Spleen (tissue), 11 donors: ENCODE data around the gene HLA-DQB1. TPM values are rescaled to one million over a fixed set of nuclear protein-coding genes. Genes with fewer than 3 reads are reported as not detected.
"Not testable (repeated sequence)": the region's sequence is repeated elsewhere in the genome, so short reads cannot be mapped to it uniquely, and the experiment has no call there.

Source experiments
- DNase-seq: peaks from one replicate; pipeline ENCODE4 v3.0.0-alpha.2; 2020
- H3K27ac ChIP-seq, 8 donors: fragments of 200-600 bp; sonication (generic) in 7 of 8; 1 replicate in 4 of 8; 2 replicates in 4 of 8; pipeline versions ENCODE4 v1.5.0 to v1.8.0; 2016 to 2021; ENCODE audit warnings: inconsistent platforms in 4 of 8, mild to moderate bottlenecking in 4 of 8, moderate library complexity in 1 of 8
- H3K27me3 ChIP-seq, 7 donors: fragments of 200-600 bp; sonication (generic) in 6 of 7; replicated peaks in 1 of 7; 1 replicate in 4 of 7; 2 replicates in 3 of 7; pipeline versions ENCODE4 v1.5.0 to v1.8.0; 2016 to 2021; ENCODE audit warnings: inconsistent platforms in 3 of 7, mild to moderate bottlenecking in 1 of 7
- H3K36me3 ChIP-seq, 6 donors: fragments of 200-600 bp; sonication (generic) in 5 of 6; 1 replicate in 4 of 6; 2 replicates in 2 of 6; pipeline versions ENCODE4 v1.5.0 to v1.8.0; 2016 to 2021; ENCODE audit warnings: inconsistent platforms in 2 of 6
- H3K4me1 ChIP-seq, 6 donors: fragments of 200-600 bp; sonication (generic) in 5 of 6; 1 replicate in 3 of 6; 2 replicates in 3 of 6; pipeline versions ENCODE4 v1.5.0 to v1.8.0; 2016 to 2021; ENCODE audit warnings: inconsistent platforms in 3 of 6
- H3K4me3 ChIP-seq, 8 donors: fragments of 200-600 bp; sonication (generic) in 7 of 8; 1 replicate in 4 of 8; 2 replicates in 4 of 8; pipeline versions ENCODE4 v1.5.0 to v1.8.0; 2016 to 2021; ENCODE audit warnings: inconsistent platforms in 4 of 8, mild to moderate bottlenecking in 4 of 8, moderate library complexity in 2 of 8
- H3K9me3 ChIP-seq, 8 donors: fragments of 200-600 bp; sonication (generic) in 7 of 8; 1 replicate in 4 of 8; 2 replicates in 4 of 8; pipeline versions ENCODE4 v1.5.0 to v1.8.0; 2016 to 2021; ENCODE audit warnings: inconsistent platforms in 4 of 8
- POLR2A ChIP-seq, 3 donors: fragments of 450-650 bp; IDR thresholded peaks; one replicate each; pipeline ENCODE4 v1.5.1; 2017; ENCODE audit warnings: antibody characterized with exemption in 3 of 3, mild to moderate bottlenecking in 1 of 3
- POLR2AphosphoS5 ChIP-seq, 3 donors: sonication (generic); formaldehyde crosslinking; IDR thresholded peaks; one replicate each; pipeline ENCODE4 v1.5.1; 2017; ENCODE audit warnings: antibody characterized with exemption in 3 of 3
- WGBS, 5 donors: extraction: QIAGEN DNeasy Blood & Tissue Kit in 3 of 5; methylation state at CpG; one replicate each; pipeline versions ENCODE4 v1.1.5 to v1.1.7; 2013 to 2018; 5-methylcytosine and 5-hydroxymethylcytosine counted together
- intact Hi-C: fragments of 100-400 bp; cut with DNase I; formaldehyde crosslinking; loops from one replicate; pipeline ENCODE4 v1.15.0; 2023; ENCODE audit warnings: low total_unique reads
- polyA plus RNA-seq, 3 donors: library from polyadenylated mRNA; stranded (reverse); fragments of 200-250 nt; gene quantifications; one replicate each; pipeline ENCODE4 v1.2.1, GENCODE V29; 2013
- total RNA-seq, 7 donors: library from RNA; depleted of rRNA in 3 of 7; stranded (reverse); fragments of >200 nt in 3 of 7; fragmentation: NEBNext Ultra II Directional in 4 of 7; extraction: Animal tissue kit (Norgen Biotek cat#: 25700) in 4 of 7; gene quantifications; one replicate each; pipeline versions ENCODE4 v1.1.0 to v1.2.1, GENCODE V29; 2016 to 2021
- TF ChIP-seq, protein P1 (sequence below), 11 experiments: fragments of 200-600 bp in 7 of 11; fragments of 450-650 bp in 4 of 11; sonication (generic) in 4 of 11; IDR thresholded peaks in 8 of 11; conservative IDR thresholded peaks in 3 of 11; 1 replicate in 7 of 11; 2 replicates in 4 of 11; pipeline versions ENCODE4 v1.4.0 to v1.8.0; 2016 to 2021; ENCODE audit warnings: antibody characterized with exemption in 11 of 11, inconsistent platforms in 4 of 11, mild to moderate bottlenecking in 1 of 11
- donor health status: healthy with polysubstance abuse.
- donor health status: DM: no; HTN: no; CAD: no; lungs with moderate emphysema.
- donor health status: DM: no; HTN: no; CAD: no.
- donor health status: Bipolar disorder and iron deficiency.
- donor health status: healthy.
- donor health status: DM: no; HTN: no; CAD: no.
- donor health status: DM: yes; HTN: yes; CAD: no.

Gene HLA-DQB1
- total and polyA plus RNA-seq, 10 donors, result 6.1 to 1,152 (median 165) TPM

DNA sequence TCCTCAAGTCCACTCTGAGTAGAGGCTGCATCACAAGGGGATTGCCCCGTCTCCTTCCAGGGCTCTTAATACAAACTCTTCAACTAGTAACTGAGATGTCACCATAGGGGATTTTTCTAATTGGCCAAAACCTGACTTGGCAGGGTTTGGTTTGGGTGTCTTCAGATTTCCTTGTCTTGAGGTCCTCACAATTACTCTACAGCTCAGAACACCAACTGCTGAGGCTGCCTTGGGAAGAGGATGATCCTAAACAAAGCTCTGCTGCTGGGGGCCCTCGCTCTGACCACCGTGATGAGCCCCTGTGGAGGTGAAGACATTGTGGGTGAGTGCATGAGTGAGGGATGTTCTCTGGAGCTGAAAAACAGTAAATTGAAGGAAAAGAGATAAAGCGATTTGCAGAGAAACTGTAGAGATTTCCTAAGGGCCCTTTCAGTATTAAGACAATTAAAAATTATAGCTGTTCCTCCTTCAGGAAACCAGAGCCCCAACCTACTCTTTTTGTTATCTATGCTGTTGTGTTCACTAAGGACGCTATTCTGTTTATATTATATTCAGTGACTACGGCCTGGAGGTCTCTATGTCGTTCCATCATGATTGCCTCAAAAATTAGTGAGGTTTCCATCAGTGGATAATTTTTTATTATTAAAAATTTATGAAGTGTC lies 29.1 kb downstream of the HLA-DQB1 start, which contains the start of gene HLA-DQA1:
Gene HLA-DQA1 (plus strand): TSS at position 188 of the 662 bp plus-strand sequence. CDS start 53 bp downstream, at position 241.
- Histone ChIP-seq H3K4me1 (peaks cover 0 to 47% (median 0%) of the 10 kb centered on the region in 6 donors), H3K9me3 (no peaks in the 10 kb centered on the region), H3K27ac (peak within 1 kb of the TSS in 7 of 8 donors; percentile 17 to 83 (median 70)), H3K27me3 (no peaks in the 10 kb centered on the region), H3K4me3 (peak within 1 kb of the TSS in 6 of 8 donors; percentile 15 to 59 (median 35)), H3K36me3 (no peaks in the 10 kb centered on the region)
- intact Hi-C loops, result no loop called here
- peak; percentile 77 for DNase-seq
- TF ChIP-seq POLR2A (IDR thresholded peaks at IDR 0.05), result peak in 1 of 3 donors; percentile 88
- peak; percentile 12 to 81 (median 47) for TF ChIP-seq POLR2AphosphoS5 (IDR thresholded peaks at IDR 0.05)
- TF ChIP-seq, protein P1, sequence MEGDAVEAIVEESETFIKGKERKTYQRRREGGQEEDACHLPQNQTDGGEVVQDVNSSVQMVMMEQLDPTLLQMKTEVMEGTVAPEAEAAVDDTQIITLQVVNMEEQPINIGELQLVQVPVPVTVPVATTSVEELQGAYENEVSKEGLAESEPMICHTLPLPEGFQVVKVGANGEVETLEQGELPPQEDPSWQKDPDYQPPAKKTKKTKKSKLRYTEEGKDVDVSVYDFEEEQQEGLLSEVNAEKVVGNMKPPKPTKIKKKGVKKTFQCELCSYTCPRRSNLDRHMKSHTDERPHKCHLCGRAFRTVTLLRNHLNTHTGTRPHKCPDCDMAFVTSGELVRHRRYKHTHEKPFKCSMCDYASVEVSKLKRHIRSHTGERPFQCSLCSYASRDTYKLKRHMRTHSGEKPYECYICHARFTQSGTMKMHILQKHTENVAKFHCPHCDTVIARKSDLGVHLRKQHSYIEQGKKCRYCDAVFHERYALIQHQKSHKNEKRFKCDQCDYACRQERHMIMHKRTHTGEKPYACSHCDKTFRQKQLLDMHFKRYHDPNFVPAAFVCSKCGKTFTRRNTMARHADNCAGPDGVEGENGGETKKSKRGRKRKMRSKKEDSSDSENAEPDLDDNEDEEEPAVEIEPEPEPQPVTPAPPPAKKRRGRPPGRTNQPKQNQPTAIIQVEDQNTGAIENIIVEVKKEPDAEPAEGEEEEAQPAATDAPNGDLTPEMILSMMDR (IDR thresholded peaks at IDR 0.05 in 8 of 11, conservative IDR thresholded peaks at IDR 0.05 in 3 of 11), result no peak
- 10 to 31% (median 24%) methylated on average over 7 of the region's 7 CpGs for WGBS, 5 donors

DNA sequence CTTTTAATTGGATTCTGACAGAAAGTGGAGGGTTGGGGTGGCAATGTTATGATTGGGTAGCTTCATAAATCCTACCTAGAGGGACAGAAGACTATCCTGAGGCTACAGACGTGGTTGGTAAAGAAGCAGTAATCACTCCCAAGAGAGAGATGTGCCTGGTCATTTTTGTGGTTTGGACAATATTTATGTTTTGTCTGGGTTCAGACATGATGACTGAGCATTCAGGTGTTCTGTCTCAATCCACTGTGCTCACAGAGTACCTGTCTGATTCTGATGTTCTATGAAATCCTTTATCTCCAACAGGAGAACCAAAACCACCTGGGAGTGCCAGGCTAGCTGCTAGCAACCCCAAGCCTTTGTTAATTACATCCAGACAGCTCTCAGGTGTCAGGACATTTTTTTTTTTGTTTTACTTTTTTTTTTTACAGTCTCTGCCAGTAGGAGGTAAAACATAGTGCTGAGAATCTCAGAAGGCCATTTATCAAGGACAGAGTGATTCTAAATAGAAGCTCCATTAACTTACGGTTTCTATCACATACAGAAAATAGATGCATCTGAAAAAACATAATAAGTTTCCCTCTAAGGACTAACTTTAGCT lies 30.8 kb downstream of the HLA-DQB1 start:
- DNase-seq, result no peak
- Histone ChIP-seq H3K9me3 (no peaks in the 10 kb centered on the region), H3K27ac (peak overlapping the region in 3 of 8 donors; percentile 51 to 83 (median 80)), H3K4me3 (no peak overlapping the region), H3K36me3 (no peaks in the 10 kb centered on the region), H3K27me3 (no peaks in the 10 kb centered on the region), H3K4me1 (peaks cover 0 to 32% (median 0%) of the 10 kb centered on the region in 6 donors)
- WGBS, 5 donors, result 15 to 50% (median 36%) methylated on average over 2 of the region's 2 CpGs
- intact Hi-C loops, result no loop called here
- TF ChIP-seq, protein P1 (IDR thresholded peaks at IDR 0.05 in 8 of 11, conservative IDR thresholded peaks at IDR 0.05 in 3 of 11), result no peak
- TF ChIP-seq POLR2AphosphoS5 (IDR thresholded peaks at IDR 0.05) (no peak), POLR2A (IDR thresholded peaks at IDR 0.05) (no peak)

DNA sequence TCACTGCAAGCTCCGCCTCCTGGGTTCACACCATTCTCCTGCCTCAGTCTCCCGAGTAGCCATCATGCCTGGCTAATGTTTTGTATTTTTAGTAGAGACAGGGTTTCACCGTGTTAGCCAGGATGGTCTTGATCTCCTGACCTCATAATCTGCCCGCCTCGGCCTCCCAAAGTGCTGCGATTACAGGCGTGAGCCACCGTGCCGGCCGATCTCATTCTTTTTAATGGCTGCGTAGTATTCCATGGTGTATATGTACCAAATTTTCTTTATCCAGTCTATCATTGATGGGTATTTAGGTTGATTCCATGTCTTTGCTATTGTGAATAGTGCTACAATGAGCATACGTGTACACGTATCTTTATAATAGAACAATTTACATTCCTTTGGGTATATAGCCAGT lies 36.7 kb downstream of the HLA-DQB1 start:
- H3K27ac ChIP-seq, result peak overlapping the region in 1 of 8 donors; percentile 94
- 65 to 100% (median 95%) methylated on average over 2 to 13 of the region's 13 CpGs for WGBS, 5 donors
- peaks cover 0 to 26% (median 0%) of the 10 kb centered on the region in 6 donors for H3K4me1 ChIP-seq
- H3K27me3 ChIP-seq, H3K9me3 ChIP-seq, H3K36me3 ChIP-seq, intact Hi-C loops, H3K4me3 ChIP-seq, DNase-seq: not testable (repeated sequence)

DNA sequence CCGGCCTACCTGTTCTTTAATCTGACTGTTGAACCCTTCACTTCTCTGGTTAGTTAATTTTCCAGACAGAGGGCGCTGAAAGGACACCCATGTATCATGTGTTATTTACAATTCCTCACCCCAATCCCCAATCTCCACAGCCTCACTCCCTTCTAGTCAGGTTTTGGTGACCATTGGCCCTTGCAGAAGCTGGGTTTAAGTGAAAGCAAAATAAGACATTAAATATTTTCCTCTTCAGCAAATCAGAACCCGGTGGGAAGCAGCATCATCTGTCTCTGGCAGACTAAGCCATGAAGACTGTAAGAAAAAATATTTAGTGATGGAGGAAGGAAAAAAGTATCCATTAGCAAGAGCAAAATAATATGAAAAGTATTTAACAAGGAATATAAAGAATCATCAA lies 38.6 kb downstream of the HLA-DQB1 start:
- WGBS, 5 donors, result 21 to 54% (median 30%) methylated on average over 3 of the region's 3 CpGs
- no peak for DNase-seq
- Histone ChIP-seq H3K4me1 (peaks cover 0 to 24% (median 1%) of the 10 kb centered on the region in 6 donors), H3K27ac (peak overlapping the region in 6 of 8 donors; percentile 4 to 94 (median 74)), H3K4me3 (peak overlapping the region in 1 of 8 donors; percentile 39), H3K27me3 (no peaks in the 10 kb centered on the region), H3K36me3 (no peaks in the 10 kb centered on the region), H3K9me3 (no peaks in the 10 kb centered on the region)
- TF ChIP-seq POLR2AphosphoS5 (IDR thresholded peaks at IDR 0.05) (peak in 2 of 3 donors; percentile 22 to 84), POLR2A (IDR thresholded peaks at IDR 0.05) (peak in 1 of 3 donors; percentile 80)
- TF ChIP-seq, protein P1 (IDR thresholded peaks at IDR 0.05 in 8 of 11, conservative IDR thresholded peaks at IDR 0.05 in 3 of 11), result no peak
- intact Hi-C loops, result no loop called here
